Gastrocnemius medialis (tissue), 4 donors: ENCODE results near the gene SUSD3.

ENCODE experiments used
- CTCF ChIP-seq, 5 experiments: fragments of 450-650 bp in 3 of 5; fragments of 200-600 bp in 2 of 5; sonication (generic) in 2 of 5; IDR thresholded peaks in 4 of 5; conservative IDR thresholded peaks in 1 of 5; 1 replicate in 4 of 5; 2 replicates in 1 of 5; pipeline ENCODE4 v1.5.1; 2016 to 2019; ENCODE audit warnings: antibody characterized with exemption in 5 of 5, mild to moderate bottlenecking in 3 of 5, moderate library complexity in 3 of 5
- POLR2A ChIP-seq, 2 donors: fragments of 450-650 bp; IDR thresholded peaks; one replicate each; pipeline ENCODE4 v1.6.1; 2017; ENCODE audit warnings: antibody characterized with exemption in 2 of 2, mild to moderate bottlenecking in 2 of 2, moderate library complexity in 2 of 2

GRCh38 chr9:93045521-93045920, 13.0 kb upstream of the SUSD3 start:
- TF ChIP-seq POLR2A (IDR thresholded peaks at IDR 0.05) (no peak), CTCF (IDR thresholded peaks at IDR 0.05 in 4 of 5, conservative IDR thresholded peaks at IDR 0.05 in 1 of 5) (no peak)
